Common myeloid progenitor, CD34-positive (primary cell): ENCODE data around the gene C19orf85.

Experiments
- CTCF ChIA-PET: fragments of 350-600 bp; sonication (Branson Sonifier 250); formaldehyde crosslinking; loops from one replicate; lab custom pipeline; 2021; ENCODE audit warnings: antibody characterized with exemption; lab: Charles Lee
- POLR2A ChIA-PET: fragments of 350-600 bp; sonication (Branson Sonifier 250); formaldehyde crosslinking; loops from one replicate; lab custom pipeline; 2021; ENCODE audit warnings: antibody characterized with exemption; lab: Charles Lee
- DNase-seq, 3 donors: peaks; one replicate each; pipeline versions ENCODE4 v3.0.0 to v3.0.0-alpha.2; 2013
- H3K27ac ChIP-seq, 2 experiments: 1 replicate in 1 of 2; 2 replicates in 1 of 2; pipeline ENCODE4 v1.7.0; 2013; ENCODE audit warnings: inconsistent platforms in 2 of 2, low read length in 2 of 2, mild to moderate bottlenecking in 2 of 2, low read depth in 1 of 2, moderate library complexity in 1 of 2; ENCODE audit not compliant: severe bottlenecking in 2 of 2, insufficient read depth in 1 of 2, poor library complexity in 1 of 2
- H3K27me3 ChIP-seq, 5 experiments: replicated peaks in 2 of 5; 1 replicate in 3 of 5; 2 replicates in 2 of 5; pipeline versions ENCODE4 v1.6.1 to v1.7.0; 2013; ENCODE audit warnings: low read length in 4 of 5, mild to moderate bottlenecking in 2 of 5, moderate library complexity in 2 of 5, inconsistent platforms in 1 of 5; ENCODE audit not compliant: insufficient read depth in 5 of 5, control insufficient read depth in 4 of 5
- H3K36me3 ChIP-seq, 4 experiments: 1 replicate in 2 of 4; 2 replicates in 2 of 4; pipeline versions ENCODE4 v1.6.1 to v1.7.0; 2013; ENCODE audit warnings: low read length in 3 of 4, control low read depth in 1 of 4, mild to moderate bottlenecking in 1 of 4; ENCODE audit not compliant: control insufficient read depth in 4 of 4, insufficient read depth in 4 of 4
- H3K4me1 ChIP-seq, 4 experiments: 1 replicate in 3 of 4; 2 replicates in 1 of 4; pipeline versions ENCODE4 v1.6.1 to v1.7.1; 2013; ENCODE audit warnings: low read length in 3 of 4, mild to moderate bottlenecking in 3 of 4, control low read depth in 1 of 4, inconsistent platforms in 1 of 4, moderate library complexity in 1 of 4; ENCODE audit not compliant: control insufficient read depth in 4 of 4, insufficient read depth in 4 of 4; ENCODE audit errors: control extremely low read depth in 1 of 4
- H3K4me3 ChIP-seq, 7 experiments: 1 replicate in 4 of 7; 2 replicates in 3 of 7; pipeline versions ENCODE4 v1.5.1 to v1.7.0; 2013; ENCODE audit warnings: mild to moderate bottlenecking in 7 of 7, low read length in 6 of 7, moderate library complexity in 6 of 7, inconsistent platforms in 2 of 7, low read depth in 2 of 7, control low read depth in 1 of 7; ENCODE audit not compliant: insufficient read depth in 4 of 7, control insufficient read depth in 1 of 7; ENCODE audit errors: extremely low read depth in 1 of 7
- H3K9me3 ChIP-seq, 5 experiments: 1 replicate in 4 of 5; 2 replicates in 1 of 5; pipeline versions ENCODE4 v1.6.1 to v1.7.1; 2013; ENCODE audit warnings: low read length in 4 of 5, mild to moderate bottlenecking in 2 of 5, inconsistent platforms in 1 of 5, low read depth in 1 of 5, moderate library complexity in 1 of 5; ENCODE audit not compliant: control insufficient read depth in 4 of 5, insufficient read depth in 2 of 5; ENCODE audit errors: control extremely low read depth in 1 of 5
- WGBS: methylation state at CpG from one replicate; pipeline ENCODE4 v1.1.5; 2013; ENCODE audit not compliant: insufficient coverage; 5-methylcytosine and 5-hydroxymethylcytosine counted together

C19orf85 gene

GRCh38 chr19:55433292-55433691 lies 31.3 kb downstream of the C19orf85 start:
- H3K27me3 ChIP-seq = peaks cover 6 to 67% (median 18%) of the 10 kb centered on the region in 5 experiments
- H3K4me1 ChIP-seq = no peaks in the 10 kb centered on the region
- H3K36me3 ChIP-seq = no peaks in the 10 kb centered on the region
- no peak overlapping the region for H3K4me3 ChIP-seq
- no peak overlapping the region for H3K27ac ChIP-seq
- 9% methylated on average over 41 of the region's 48 CpGs for WGBS
- peaks cover 0 to 9% (median 0%) of the 10 kb centered on the region in 5 experiments for H3K9me3 ChIP-seq
- CTCF ChIA-PET = no interaction called here
- POLR2A ChIA-PET = no interaction called here
- DNase-seq = no peak

GRCh38 chr19:55432241-55432959 lies 32.2 kb downstream of the C19orf85 start:
- no peak overlapping the region for H3K4me3 ChIP-seq
- H3K27me3 ChIP-seq = peaks cover 6 to 59% (median 17%) of the 10 kb centered on the region in 5 experiments
- peaks cover 0 to 9% (median 0%) of the 10 kb centered on the region in 5 experiments for H3K9me3 ChIP-seq
- POLR2A ChIA-PET = no interaction called here
- CTCF ChIA-PET = no interaction called here
- H3K36me3 ChIP-seq = no peaks in the 10 kb centered on the region
- no peak overlapping the region for H3K27ac ChIP-seq
- no peak for DNase-seq
- no peaks in the 10 kb centered on the region for H3K4me1 ChIP-seq
- WGBS = 93% methylated on average over 14 of the region's 14 CpGs

GRCh38 chr19:55431183-55431582 lies 33.4 kb downstream of the C19orf85 start:
- no peak for DNase-seq
- 91% methylated on average over 1 of the region's 1 CpG for WGBS
- ChIA-PET CTCF (no interaction called here), POLR2A (no interaction called here)
- no peak overlapping the region for H3K27ac ChIP-seq
- no peaks in the 10 kb centered on the region for H3K36me3 ChIP-seq
- H3K9me3 ChIP-seq = peaks cover 0 to 9% (median 0%) of the 10 kb centered on the region in 5 experiments
- no peaks in the 10 kb centered on the region for H3K4me1 ChIP-seq
- peaks cover 6 to 47% (median 16%) of the 10 kb centered on the region in 5 experiments for H3K27me3 ChIP-seq
- H3K4me3 ChIP-seq = no peak overlapping the region

GRCh38 chr19:55426042-55426441 lies 38.5 kb downstream of the C19orf85 start:
- ChIA-PET POLR2A (no interaction called here), CTCF (interaction anchor here (1.0 to 1.4 kb wide), 2 partner anchors 8 to 11 kb away, joined by 4 to 6 read pairs; no protein-coding TSS in a partner anchor)
- Histone ChIP-seq H3K4me3 (no peak overlapping the region), H3K27ac (no peak overlapping the region), H3K4me1 (peaks cover 0 to 12% (median 11%) of the 10 kb centered on the region in 4 experiments), H3K9me3 (peaks cover 0 to 8% (median 0%) of the 10 kb centered on the region in 5 experiments), H3K36me3 (no peaks in the 10 kb centered on the region), H3K27me3 (peaks cover 0 to 6% (median 0%) of the 10 kb centered on the region in 5 experiments)
- no peak for DNase-seq
- WGBS = 92% methylated on average over 2 of the region's 2 CpGs

- Histone ChIP-seq H3K4me1 (peaks cover 6 to 26% (median 20%) of the 10 kb centered on the region in 4 experiments), H3K27ac (no peak overlapping the region), H3K9me3 (peaks cover 0 to 4% (median 0%) of the 10 kb centered on the region in 5 experiments), H3K4me3 (no peak overlapping the region), H3K27me3 (no peaks in the 10 kb centered on the region), H3K36me3 (no peaks in the 10 kb centered on the region)
- DNase-seq = no peak
- CTCF ChIA-PET = interaction anchor here (1.2 kb wide), 1 partner anchor 12 kb away, joined by 4 read pairs; no protein-coding TSS in a partner anchor
- POLR2A ChIA-PET = interaction anchor here (0.5 kb wide), 1 partner anchor 84 kb away, joined by 7 read pairs; no protein-coding TSS in a partner anchor
- 100% methylated on average over 3 of the region's 3 CpGs for WGBS
Observed at GRCh38 chr19:55424518-55424917, 40.0 kb downstream of the C19orf85 start.

GRCh38 chr19:55423225-55424005 lies 41.1 kb downstream of the C19orf85 start:
- WGBS = 94% methylated on average over 9 of the region's 13 CpGs
- ChIA-PET CTCF (interaction anchor here (1.0 to 1.5 kb wide), 3 partner anchors 20 to 132 kb away, joined by 3 read pairs; no protein-coding TSS in a partner anchor), POLR2A (interaction anchor here (0.7 kb wide), 1 partner anchor 122 kb away, joined by 4 read pairs; no protein-coding TSS in a partner anchor)
- DNase-seq = no peak
- Histone ChIP-seq H3K9me3 (peaks cover 0 to 4% (median 0%) of the 10 kb centered on the region in 5 experiments), H3K36me3 (no peaks in the 10 kb centered on the region), H3K27me3 (no peaks in the 10 kb centered on the region), H3K4me1 (peaks cover 6 to 29% (median 20%) of the 10 kb centered on the region in 4 experiments), H3K27ac (no peak overlapping the region), H3K4me3 (no peak overlapping the region)
